ENCODE data around the gene TFAP2C. TPM values are rescaled to one million over a fixed set of nuclear protein-coding genes. Genes with fewer than 3 reads are reported as not detected.

Gene TFAP2C
- total RNA-seq, 1 experiment from 2014 or later = 6.9 TPM

DNA sequence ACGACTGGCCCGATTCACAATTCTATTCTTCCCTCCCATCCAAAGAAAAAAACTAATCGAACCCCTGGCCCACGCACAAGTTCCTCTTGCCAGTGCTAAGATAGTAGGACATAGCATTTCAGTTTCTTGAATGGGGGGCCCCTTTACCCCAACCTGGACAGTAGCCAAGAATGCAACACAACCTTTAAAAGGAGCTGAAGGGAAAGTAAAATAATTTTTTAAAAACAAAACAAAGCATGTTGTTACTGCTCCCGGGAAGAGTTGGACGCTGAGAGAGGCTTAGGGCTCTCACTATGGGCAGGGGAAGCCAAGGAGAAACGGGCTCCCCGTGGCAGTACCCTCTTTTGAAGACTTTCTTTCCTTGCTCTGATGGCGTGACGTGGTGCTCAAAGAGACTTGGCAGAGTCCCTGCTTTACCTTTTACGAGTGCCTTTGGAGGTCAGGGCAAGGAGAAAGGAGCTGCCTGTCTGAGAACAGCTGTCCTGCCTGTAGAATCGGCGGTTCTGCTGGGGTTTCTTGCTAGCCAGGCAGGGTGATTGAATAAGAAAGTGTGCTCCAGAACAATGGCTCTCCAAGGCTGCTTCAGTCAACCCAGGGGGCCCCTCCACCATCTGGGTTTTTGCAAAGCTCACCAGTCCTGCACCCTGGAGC is 5.8 kb downstream of the TFAP2C start:
- ChIA-PET CTCF (interaction anchor here (1.3 kb wide), 1 partner anchor 339 kb away, joined by 3 read pairs; no protein-coding TSS in a partner anchor), RAD21 (ENCODE audit: low non-redundant PET in 1 of 2, low total read pairs in 2 of 2, uncharacterized antibody in 2 of 2, unreplicated experiment in 2 of 2) (no interaction called here), POLR2A (no interaction called here)
- Histone ChIP-seq H3K27me3 (ENCODE audit: insufficient read depth, low read length) (no peaks in the 10 kb centered on the region), H3K4me3 (replicated peaks in 1 of 2; ENCODE audit: low read depth in 1 of 2, low read length in 2 of 2) (no peak overlapping the region), H3K9ac (ENCODE audit: low read length) (no peak overlapping the region), H3K27ac (ENCODE audit: low read depth, low read length) (no peak overlapping the region), H3K4me1 (ENCODE audit: control insufficient read depth in 1 of 2, insufficient read depth in 2 of 2, low read length in 2 of 2) (peaks cover 0 to 3% of the 10 kb centered on the region in 2 experiments; a peak in 1 of 4 replicates), H3K9me3 (ENCODE audit: control insufficient read depth in 1 of 2, insufficient read depth in 1 of 2, low read depth in 1 of 2, low read length in 2 of 2) (no peaks in the 10 kb centered on the region), H3K4me2 (ENCODE audit: low read length) (no peak overlapping the region), H3K9me2 (ENCODE audit: insufficient read depth) (no peaks in the 10 kb centered on the region), H3K79me2 (ENCODE audit: insufficient read depth, low read length) (no peaks in the 10 kb centered on the region), H3K36me3 (ENCODE audit: control insufficient read depth in 1 of 2, insufficient read depth in 2 of 2, low read length in 2 of 2) (peaks cover 0 to 25% of the 10 kb centered on the region in 2 experiments; a peak in 2 of 4 replicates), H2AFZ (ENCODE audit: low read depth, low read length, poor library complexity, severe bottlenecking) (no peak overlapping the region), H4K20me1 (ENCODE audit: insufficient read depth) (no peaks in the 10 kb centered on the region)
- TF ChIP-seq RAD21 (IDR thresholded peaks at IDR 0.05; ENCODE audit: low read depth) (no peak), SRF (IDR thresholded peaks at IDR 0.05; ENCODE audit: low read depth) (no peak), CEBPB (IDR thresholded peaks at IDR 0.05; ENCODE audit: low read depth) (no peak), JUND (IDR thresholded peaks at IDR 0.05) (no peak), EZH2phosphoT487 (IDR thresholded peaks at IDR 0.05; ENCODE audit: borderline replicate concordance) (no peak), POLR2AphosphoS5 (IDR thresholded peaks at IDR 0.05; ENCODE audit: low read depth, low read length) (no peak)
- TF ChIP-seq, protein P1, sequence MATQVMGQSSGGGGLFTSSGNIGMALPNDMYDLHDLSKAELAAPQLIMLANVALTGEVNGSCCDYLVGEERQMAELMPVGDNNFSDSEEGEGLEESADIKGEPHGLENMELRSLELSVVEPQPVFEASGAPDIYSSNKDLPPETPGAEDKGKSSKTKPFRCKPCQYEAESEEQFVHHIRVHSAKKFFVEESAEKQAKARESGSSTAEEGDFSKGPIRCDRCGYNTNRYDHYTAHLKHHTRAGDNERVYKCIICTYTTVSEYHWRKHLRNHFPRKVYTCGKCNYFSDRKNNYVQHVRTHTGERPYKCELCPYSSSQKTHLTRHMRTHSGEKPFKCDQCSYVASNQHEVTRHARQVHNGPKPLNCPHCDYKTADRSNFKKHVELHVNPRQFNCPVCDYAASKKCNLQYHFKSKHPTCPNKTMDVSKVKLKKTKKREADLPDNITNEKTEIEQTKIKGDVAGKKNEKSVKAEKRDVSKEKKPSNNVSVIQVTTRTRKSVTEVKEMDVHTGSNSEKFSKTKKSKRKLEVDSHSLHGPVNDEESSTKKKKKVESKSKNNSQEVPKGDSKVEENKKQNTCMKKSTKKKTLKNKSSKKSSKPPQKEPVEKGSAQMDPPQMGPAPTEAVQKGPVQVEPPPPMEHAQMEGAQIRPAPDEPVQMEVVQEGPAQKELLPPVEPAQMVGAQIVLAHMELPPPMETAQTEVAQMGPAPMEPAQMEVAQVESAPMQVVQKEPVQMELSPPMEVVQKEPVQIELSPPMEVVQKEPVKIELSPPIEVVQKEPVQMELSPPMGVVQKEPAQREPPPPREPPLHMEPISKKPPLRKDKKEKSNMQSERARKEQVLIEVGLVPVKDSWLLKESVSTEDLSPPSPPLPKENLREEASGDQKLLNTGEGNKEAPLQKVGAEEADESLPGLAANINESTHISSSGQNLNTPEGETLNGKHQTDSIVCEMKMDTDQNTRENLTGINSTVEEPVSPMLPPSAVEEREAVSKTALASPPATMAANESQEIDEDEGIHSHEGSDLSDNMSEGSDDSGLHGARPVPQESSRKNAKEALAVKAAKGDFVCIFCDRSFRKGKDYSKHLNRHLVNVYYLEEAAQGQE (IDR thresholded peaks at IDR 0.05; ENCODE audit: low read depth) = no peak
- ATAC-seq (no peak), DNase-seq (ENCODE audit: low read depth, low spot score) (no peak)
- no TSS peak for BruUV-seq (replicated peaks)
- intact Hi-C loops (cut with micrococcal nuclease) = no loop called here
